ENCODE results near the gene FBN1. TPM values are rescaled to one million over a fixed set of nuclear protein-coding genes. Genes with fewer than 3 reads are reported as not detected.

The FBN1 gene
- total RNA-seq, 2 donors from 2014 or later = 5.5 to 5.9 TPM

GRCh38 chr15:48462688-48463087 lies 182.8 kb downstream of the FBN1 start:
- no peaks in the 10 kb centered on the region for H3K27me3 Mint-ChIP-seq (ENCODE audit: insufficient read depth)
- no peak for DNase-seq
- no peak overlapping the region for H3K4me3 Mint-ChIP-seq
- H3K9me3 Mint-ChIP-seq = no peaks in the 10 kb centered on the region
- H3K27ac ChIP-seq (ENCODE audit: low read depth, low read length) = no peak overlapping the region
- no peak overlapping the region for H3K27ac Mint-ChIP-seq
- no peaks in the 10 kb centered on the region for H3K4me1 ChIP-seq (ENCODE audit: control insufficient read depth, insufficient read depth, low read length)
- H3K4me3 ChIP-seq (ENCODE audit: low read length) = no peak overlapping the region
- H3K4me1 Mint-ChIP-seq = no peaks in the 10 kb centered on the region
- no peaks in the 10 kb centered on the region for H3K36me3 Mint-ChIP-seq (ENCODE audit: low read depth)
- no peaks in the 10 kb centered on the region for H3K9me3 ChIP-seq (ENCODE audit: control insufficient read depth, low read length)
- H3K27me3 ChIP-seq (ENCODE audit: control insufficient read depth, insufficient read depth, low read length, poor library complexity, severe bottlenecking) = no peaks in the 10 kb centered on the region
- WGBS, 2 experiments (ENCODE audit: insufficient coverage in 1 of 2, insufficient read length in 1 of 2) = 84 to 93% methylated on average over 3 to 4 of the region's 4 CpGs
- no peak for TF ChIP-seq CTCF (conservative IDR thresholded peaks at IDR 0.05)
- no peak overlapping the region for H3K9ac ChIP-seq (ENCODE audit: extremely low read depth, low read length, poor library complexity, severe bottlenecking)
- H3K36me3 ChIP-seq (ENCODE audit: control insufficient read depth, insufficient read depth, low read length) = peaks cover 27% of the 10 kb centered on the region

DNA sequence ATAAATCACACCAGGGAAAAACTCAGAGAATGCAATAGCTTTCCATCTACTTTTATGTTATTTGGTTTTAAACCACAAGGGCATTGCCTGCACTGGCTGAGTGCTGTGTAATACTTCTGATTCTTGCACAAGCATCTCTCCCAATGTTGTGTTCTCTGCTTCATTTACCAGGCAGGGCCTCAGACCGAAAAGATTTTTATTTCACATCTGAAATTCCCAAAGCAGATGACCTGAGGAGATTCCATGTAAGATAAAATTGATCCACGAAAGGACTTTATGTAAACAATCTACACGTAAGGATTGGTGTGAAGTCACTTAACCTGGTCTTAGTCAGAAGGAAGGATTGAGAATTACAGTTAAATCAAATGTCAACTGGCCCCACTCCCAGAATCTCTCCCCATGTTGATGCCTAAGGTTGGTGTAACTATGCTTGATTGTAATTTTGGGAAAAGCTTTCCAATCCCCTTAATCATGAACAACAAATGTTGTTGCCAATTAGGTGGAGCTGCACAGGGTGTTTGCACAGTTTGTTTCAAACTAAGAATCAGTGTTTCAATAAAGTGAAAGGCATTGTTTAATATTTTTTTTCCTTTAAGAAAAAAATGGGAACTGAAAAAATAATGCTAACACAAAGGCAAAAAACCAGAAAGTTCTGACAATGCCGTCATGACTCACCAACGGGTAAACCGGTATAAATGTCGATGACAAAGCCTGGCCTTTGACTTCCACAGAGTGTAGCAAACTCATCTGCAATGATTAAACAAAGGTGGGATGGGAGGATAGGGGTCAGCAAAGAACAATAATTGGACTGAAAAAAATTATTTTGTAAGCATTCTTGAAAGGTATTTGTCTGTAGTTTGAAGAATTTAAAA lies 185.7 kb downstream of the FBN1 start:
- Mint-ChIP-seq H3K9me3 (no peaks in the 10 kb centered on the region), H3K27me3 (ENCODE audit: insufficient read depth) (no peaks in the 10 kb centered on the region), H3K4me3 (no peak overlapping the region), H3K27ac (no peak overlapping the region), H3K36me3 (ENCODE audit: low read depth) (no peaks in the 10 kb centered on the region), H3K4me1 (no peaks in the 10 kb centered on the region)
- TF ChIP-seq CTCF (conservative IDR thresholded peaks at IDR 0.05) = no peak
- no peaks in the 10 kb centered on the region for H3K9me3 ChIP-seq (ENCODE audit: control insufficient read depth, low read length)
- H3K27me3 ChIP-seq (ENCODE audit: control insufficient read depth, insufficient read depth, low read length, poor library complexity, severe bottlenecking) = no peaks in the 10 kb centered on the region
- DNase-seq = no peak
- no peak overlapping the region for H3K9ac ChIP-seq (ENCODE audit: extremely low read depth, low read length, poor library complexity, severe bottlenecking)
- H3K36me3 ChIP-seq (ENCODE audit: control insufficient read depth, insufficient read depth, low read length) = peaks cover 11% of the 10 kb centered on the region
- H3K4me1 ChIP-seq (ENCODE audit: control insufficient read depth, insufficient read depth, low read length) = no peaks in the 10 kb centered on the region
- H3K4me3 ChIP-seq (ENCODE audit: low read length) = no peak overlapping the region
- WGBS, 2 experiments (ENCODE audit: insufficient coverage in 1 of 2, insufficient read length in 1 of 2) = 95% methylated on average over 7 of the region's 7 CpGs
- no peak overlapping the region for H3K27ac ChIP-seq (ENCODE audit: low read depth, low read length)

- H3K4me1 Mint-ChIP-seq = no peaks in the 10 kb centered on the region
- H3K4me3 Mint-ChIP-seq = no peak overlapping the region
- no peak overlapping the region for H3K4me3 ChIP-seq (ENCODE audit: low read length)
- H3K9ac ChIP-seq (ENCODE audit: extremely low read depth, low read length, poor library complexity, severe bottlenecking) = no peak overlapping the region
- H3K27me3 ChIP-seq (ENCODE audit: control insufficient read depth, insufficient read depth, low read length, poor library complexity, severe bottlenecking) = no peaks in the 10 kb centered on the region
- no peaks in the 10 kb centered on the region for H3K36me3 Mint-ChIP-seq (ENCODE audit: low read depth)
- H3K36me3 ChIP-seq (ENCODE audit: control insufficient read depth, insufficient read depth, low read length) = peaks cover 10% of the 10 kb centered on the region
- no peaks in the 10 kb centered on the region for H3K9me3 ChIP-seq (ENCODE audit: control insufficient read depth, low read length)
- 98% methylated on average over 2 of the region's 2 CpGs; no CpG with 5 or more reads in 1 of the 2 experiments for WGBS, 2 experiments (ENCODE audit: insufficient coverage in 1 of 2, insufficient read length in 1 of 2)
- DNase-seq = no peak
- H3K27me3 Mint-ChIP-seq (ENCODE audit: insufficient read depth) = no peaks in the 10 kb centered on the region
- no peaks in the 10 kb centered on the region for H3K4me1 ChIP-seq (ENCODE audit: control insufficient read depth, insufficient read depth, low read length)
- TF ChIP-seq CTCF (conservative IDR thresholded peaks at IDR 0.05) = no peak
- H3K27ac ChIP-seq (ENCODE audit: low read depth, low read length) = no peak overlapping the region
- no peak overlapping the region for H3K27ac Mint-ChIP-seq
- H3K9me3 Mint-ChIP-seq = no peaks in the 10 kb centered on the region
Measured at GRCh38 chr15:48458876-48459275, 186.6 kb downstream of the FBN1 start.
